Fibroblast of the aortic adventitia (primary cell): ENCODE results near the gene CPHXL2. TPM values are rescaled to one million over a fixed set of nuclear protein-coding genes. Genes with fewer than 3 reads are reported as not detected.

ENCODE experiments used
- DNase-seq: peaks from one replicate; pipeline ENCODE4 v3.0.0-alpha.2; 2010; ENCODE audit warnings: low read depth
- H3K4me3 ChIP-seq: 2 replicates; pipeline ENCODE4 v1.5.1; 2011; ENCODE audit warnings: low read depth, mild to moderate bottlenecking, control low read depth, low read length, moderate library complexity
- CTCF ChIP-seq: IDR thresholded peaks from 2 replicates; pipeline ENCODE4 v1.5.1; 2011; ENCODE audit warnings: mild to moderate bottlenecking, low read length, control low read depth, inconsistent platforms; ENCODE audit not compliant: insufficient read depth
- total RNA-seq: library from RNA; depleted of rRNA; stranded (reverse); fragments of >200 nt; gene quantifications from 2 replicates; pipeline ENCODE4 v1.2.3, GENCODE V29; 2012; ENCODE audit warnings: low replicate concordance

The CPHXL2 gene
- total RNA-seq, 1 donor = not detected

- no peak for DNase-seq
- TF ChIP-seq CTCF = no peak
- H3K4me3 ChIP-seq = no peak overlapping the region
These were observed 48.5 kb downstream of the CPHXL2 start for GRCh38 chr16:75628351-75628750.

GRCh38 chr16:75627851-75628250 is 49.0 kb downstream of the CPHXL2 start:
- DNase-seq = peak; percentile 29

GRCh38 chr16:75626806-75627205 is 50.0 kb downstream of the CPHXL2 start:
- no peak overlapping the region for H3K4me3 ChIP-seq
- TF ChIP-seq CTCF = no peak
- DNase-seq = no peak

More at GRCh38 chr16:75627851-75628250, 49.0 kb downstream of the CPHXL2 start:
- TF ChIP-seq CTCF = no peak
- no peak overlapping the region for H3K4me3 ChIP-seq

- no peak overlapping the region for H3K4me3 ChIP-seq
- peak; percentile 81 for DNase-seq
- no peak for TF ChIP-seq CTCF
These were observed 51.9 kb downstream of the CPHXL2 start for GRCh38 chr16:75624921-75625334.

GRCh38 chr16:75622761-75623605 is 53.8 kb downstream of the CPHXL2 start, which contains the start of gene ADAT1:
ADAT1 (minus strand) TSS chr16:75623281; CDS start chr16:75620799, 2,482 bp downstream.
- TF ChIP-seq CTCF = no peak
- H3K4me3 ChIP-seq = peak within 1 kb of the TSS; percentile 87
- peak; percentile 97 for DNase-seq

- peak; percentile 64 for DNase-seq
- peak; percentile 76 for TF ChIP-seq CTCF
- no peak overlapping the region for H3K4me3 ChIP-seq
These were observed 55.7 kb downstream of the CPHXL2 start for GRCh38 chr16:75621170-75621477.
